Measurements from ENCODE around the gene SH3RF2.

The SH3RF2 gene

DNA sequence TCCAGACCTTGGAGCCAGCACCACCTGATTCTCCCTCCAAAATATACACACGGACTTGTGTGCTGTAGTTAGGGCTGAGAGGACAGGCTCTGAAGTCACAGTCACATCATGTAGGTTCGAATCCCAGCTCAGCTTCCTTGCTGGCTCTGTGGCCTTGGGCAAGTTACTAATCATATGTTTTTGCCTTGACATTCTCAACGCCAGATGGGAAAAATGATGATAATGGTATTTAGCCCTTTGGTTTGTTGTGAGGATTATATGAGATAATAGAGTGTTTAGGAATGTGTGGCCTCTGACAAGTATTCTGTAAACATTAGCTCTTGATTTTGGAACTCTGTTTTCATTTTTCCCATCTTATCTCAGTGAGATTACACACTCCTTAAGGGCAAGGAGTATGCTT lies 96.5 kb downstream of the SH3RF2 start:
- in situ Hi-C loops (cut with HindIII; ENCODE audit: low sequenced_read_pairs): no loop called here
- no peak overlapping the region for H3K4me3 ChIP-seq (ENCODE audit: low read depth, low read length)
- DNase-seq (ENCODE audit: low read depth): no peak
- TF ChIP-seq, protein P1, sequence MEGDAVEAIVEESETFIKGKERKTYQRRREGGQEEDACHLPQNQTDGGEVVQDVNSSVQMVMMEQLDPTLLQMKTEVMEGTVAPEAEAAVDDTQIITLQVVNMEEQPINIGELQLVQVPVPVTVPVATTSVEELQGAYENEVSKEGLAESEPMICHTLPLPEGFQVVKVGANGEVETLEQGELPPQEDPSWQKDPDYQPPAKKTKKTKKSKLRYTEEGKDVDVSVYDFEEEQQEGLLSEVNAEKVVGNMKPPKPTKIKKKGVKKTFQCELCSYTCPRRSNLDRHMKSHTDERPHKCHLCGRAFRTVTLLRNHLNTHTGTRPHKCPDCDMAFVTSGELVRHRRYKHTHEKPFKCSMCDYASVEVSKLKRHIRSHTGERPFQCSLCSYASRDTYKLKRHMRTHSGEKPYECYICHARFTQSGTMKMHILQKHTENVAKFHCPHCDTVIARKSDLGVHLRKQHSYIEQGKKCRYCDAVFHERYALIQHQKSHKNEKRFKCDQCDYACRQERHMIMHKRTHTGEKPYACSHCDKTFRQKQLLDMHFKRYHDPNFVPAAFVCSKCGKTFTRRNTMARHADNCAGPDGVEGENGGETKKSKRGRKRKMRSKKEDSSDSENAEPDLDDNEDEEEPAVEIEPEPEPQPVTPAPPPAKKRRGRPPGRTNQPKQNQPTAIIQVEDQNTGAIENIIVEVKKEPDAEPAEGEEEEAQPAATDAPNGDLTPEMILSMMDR (IDR thresholded peaks at IDR 0.05; ENCODE audit: low read depth, low read length, missing control alignments): no peak

DNA sequence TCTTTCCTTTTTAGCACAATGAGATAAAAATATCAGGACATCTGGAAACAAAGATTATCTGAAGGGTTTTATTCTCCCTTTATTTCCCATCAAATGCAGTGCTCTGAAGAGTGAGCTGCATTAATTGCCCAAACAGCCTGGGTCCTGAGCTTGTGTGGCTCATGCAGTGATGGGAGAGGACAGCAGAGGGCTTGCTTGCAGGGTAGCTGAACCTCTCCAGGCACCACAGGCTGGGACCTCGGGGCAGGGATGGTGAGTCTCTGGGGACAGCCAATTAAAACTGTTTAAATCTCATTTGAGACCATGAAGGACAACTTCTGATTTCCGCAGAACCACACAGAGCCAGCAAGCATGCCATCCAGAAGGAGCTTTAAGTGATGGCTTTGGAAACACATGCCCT lies 97.7 kb downstream of the SH3RF2 start:
- in situ Hi-C loops (cut with HindIII; ENCODE audit: low sequenced_read_pairs): no loop called here
- TF ChIP-seq, protein P1 (IDR thresholded peaks at IDR 0.05; ENCODE audit: low read depth, low read length, missing control alignments): no peak
- DNase-seq (ENCODE audit: low read depth): no peak
- H3K4me3 ChIP-seq (ENCODE audit: low read depth, low read length): no peak overlapping the region

DNA sequence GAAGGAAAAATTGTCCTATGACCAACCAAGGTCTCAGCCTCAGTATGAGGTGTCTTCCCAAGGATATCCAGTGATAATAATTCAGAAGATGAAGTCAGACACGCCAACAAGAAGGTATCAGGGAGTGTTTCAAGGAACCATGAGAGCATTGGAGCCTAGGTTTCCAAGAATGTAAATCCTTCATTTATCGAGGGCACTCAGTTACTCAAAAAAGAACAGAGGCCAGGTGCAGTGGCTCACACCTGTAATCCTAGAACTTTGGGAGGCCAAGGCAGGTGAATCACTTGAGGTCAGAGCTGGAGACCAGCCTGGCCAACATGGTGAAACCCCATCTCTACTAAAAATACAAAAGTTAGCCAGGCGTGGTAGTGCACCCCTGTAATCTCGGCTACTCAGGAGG lies 98.2 kb downstream of the SH3RF2 start:
- in situ Hi-C loops (cut with HindIII; ENCODE audit: low sequenced_read_pairs): no loop called here
- TF ChIP-seq, protein P1 (IDR thresholded peaks at IDR 0.05; ENCODE audit: low read depth, low read length, missing control alignments): no peak
- H3K4me3 ChIP-seq (ENCODE audit: low read depth, low read length): no peak overlapping the region
- DNase-seq (ENCODE audit: low read depth): no peak

DNA sequence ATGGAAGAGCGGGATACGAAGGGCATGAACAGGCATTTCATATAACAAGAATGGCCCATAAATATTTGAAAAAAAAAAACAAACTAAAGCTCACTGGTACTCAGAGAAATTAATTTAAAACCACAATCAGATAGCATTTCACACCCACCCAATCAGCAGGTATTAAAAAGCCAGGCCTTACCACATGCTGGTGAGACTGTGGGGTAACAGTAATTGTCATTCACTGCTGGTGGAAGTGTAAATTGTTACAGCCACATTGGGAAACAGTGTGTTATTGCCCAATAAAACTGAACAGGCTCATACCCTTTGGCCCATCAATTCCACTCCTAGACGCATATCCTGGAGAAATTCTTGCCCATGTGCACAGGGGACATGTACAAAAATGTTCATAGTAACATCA lies 103.0 kb downstream of the SH3RF2 start:
- no peak overlapping the region for H3K4me3 ChIP-seq (ENCODE audit: low read depth, low read length)
- no peak for DNase-seq (ENCODE audit: low read depth)
- in situ Hi-C loops (cut with HindIII; ENCODE audit: low sequenced_read_pairs): no loop called here
- TF ChIP-seq, protein P1 (IDR thresholded peaks at IDR 0.05; ENCODE audit: low read depth, low read length, missing control alignments): no peak

DNA sequence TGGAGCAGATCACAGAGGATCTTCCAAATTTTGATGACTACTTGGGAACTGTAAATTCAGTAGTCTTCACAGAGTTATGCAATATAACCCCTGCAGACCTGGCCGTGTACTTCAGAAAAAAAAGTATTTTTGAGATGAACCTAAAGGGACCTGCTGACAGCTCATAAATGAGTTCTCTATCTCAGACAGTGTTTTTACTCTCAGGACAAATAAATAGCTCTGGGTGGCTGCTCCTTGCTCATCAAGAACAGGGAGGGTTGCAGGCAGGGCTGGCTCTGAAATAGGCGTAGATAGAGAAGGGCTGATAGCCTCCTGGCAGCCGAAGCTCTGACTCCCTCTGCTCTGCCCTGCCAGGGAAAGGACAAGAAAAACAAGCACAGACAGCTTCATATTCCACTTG lies 104.1 kb downstream of the SH3RF2 start:
- no peak for DNase-seq (ENCODE audit: low read depth)
- TF ChIP-seq, protein P1 (IDR thresholded peaks at IDR 0.05; ENCODE audit: low read depth, low read length, missing control alignments): no peak
- H3K4me3 ChIP-seq (ENCODE audit: low read depth, low read length): no peak overlapping the region
- in situ Hi-C loops (cut with HindIII; ENCODE audit: low sequenced_read_pairs): no loop called here

DNA sequence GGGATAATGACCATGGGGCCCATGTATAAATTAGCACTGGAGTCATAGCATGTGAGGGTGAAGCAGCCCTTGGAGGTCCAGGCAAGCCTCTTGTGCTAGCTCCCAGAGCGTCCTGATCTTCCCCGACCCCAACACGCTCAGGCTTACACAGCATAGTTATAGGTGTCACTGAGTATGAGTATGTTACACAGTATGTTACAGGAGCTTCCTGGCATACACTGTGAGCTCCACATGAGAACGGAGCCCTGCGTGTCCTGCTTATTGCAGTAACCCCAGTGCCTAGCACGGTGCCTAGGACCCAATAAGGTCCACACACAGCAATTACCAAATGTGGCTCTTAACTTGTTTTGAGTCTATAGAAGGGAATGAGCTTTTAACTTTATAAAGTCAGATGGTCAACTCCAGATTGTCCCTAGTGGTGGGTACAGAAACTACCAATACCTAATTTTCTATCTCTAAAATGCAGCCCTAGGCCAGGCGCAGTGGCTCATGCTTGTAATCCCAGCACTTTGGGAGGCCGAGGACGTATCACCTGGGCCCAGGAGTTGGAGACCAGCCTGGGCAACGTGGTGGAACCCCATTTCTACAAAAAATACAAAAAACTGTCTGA lies 104.9 kb downstream of the SH3RF2 start:
- no peak for DNase-seq (ENCODE audit: low read depth)
- TF ChIP-seq, protein P1 (IDR thresholded peaks at IDR 0.05; ENCODE audit: low read depth, low read length, missing control alignments): peak; percentile 30
- in situ Hi-C loops (cut with HindIII; ENCODE audit: low sequenced_read_pairs): no loop called here
- H3K4me3 ChIP-seq (ENCODE audit: low read depth, low read length): no peak overlapping the region

Data from astrocyte of the cerebellum (primary cell).